Nephron progenitor cell (in vitro differentiated cells): Measurements from ENCODE around the gene SLAMF7.
"Not testable (repeated sequence)": the region's sequence is repeated elsewhere in the genome, so short reads cannot be mapped to it uniquely, and the experiment has no call there.

Experiments
- DNase-seq: peaks from one replicate; pipeline ENCODE4 v3.0.0; 2021
- H3K27ac Mint-ChIP-seq: 2 replicates; pipeline ENCODE4 v1.8.0; 2021; ENCODE audit warnings: mild to moderate bottlenecking, moderate library complexity, mixed read lengths
- H3K27me3 Mint-ChIP-seq: 2 replicates; pipeline ENCODE4 v1.8.0; 2021; ENCODE audit warnings: mild to moderate bottlenecking, low read depth, mixed read lengths; ENCODE audit not compliant: poor library complexity
- H3K36me3 Mint-ChIP-seq: 2 replicates; pipeline ENCODE4 v1.8.0; 2021; ENCODE audit warnings: low read depth, mixed read lengths
- H3K4me1 Mint-ChIP-seq: 2 replicates; pipeline ENCODE4 v1.8.0; 2021; ENCODE audit warnings: mixed read lengths
- H3K4me3 Mint-ChIP-seq: 2 replicates; pipeline ENCODE4 v1.8.0; 2021; ENCODE audit warnings: mild to moderate bottlenecking, moderate library complexity, mixed read lengths
- H3K9me3 Mint-ChIP-seq: 2 replicates; pipeline ENCODE4 v1.8.0; 2021; ENCODE audit warnings: mild to moderate bottlenecking, moderate library complexity, mixed read lengths
- TF ChIP-seq, protein P1 (sequence below): fragments of 200-600 bp; sonication (generic); IDR thresholded peaks from 2 replicates; pipeline ENCODE4 v1.5.0; 2021; ENCODE audit warnings: antibody characterized with exemption

Gene SLAMF7

DNA sequence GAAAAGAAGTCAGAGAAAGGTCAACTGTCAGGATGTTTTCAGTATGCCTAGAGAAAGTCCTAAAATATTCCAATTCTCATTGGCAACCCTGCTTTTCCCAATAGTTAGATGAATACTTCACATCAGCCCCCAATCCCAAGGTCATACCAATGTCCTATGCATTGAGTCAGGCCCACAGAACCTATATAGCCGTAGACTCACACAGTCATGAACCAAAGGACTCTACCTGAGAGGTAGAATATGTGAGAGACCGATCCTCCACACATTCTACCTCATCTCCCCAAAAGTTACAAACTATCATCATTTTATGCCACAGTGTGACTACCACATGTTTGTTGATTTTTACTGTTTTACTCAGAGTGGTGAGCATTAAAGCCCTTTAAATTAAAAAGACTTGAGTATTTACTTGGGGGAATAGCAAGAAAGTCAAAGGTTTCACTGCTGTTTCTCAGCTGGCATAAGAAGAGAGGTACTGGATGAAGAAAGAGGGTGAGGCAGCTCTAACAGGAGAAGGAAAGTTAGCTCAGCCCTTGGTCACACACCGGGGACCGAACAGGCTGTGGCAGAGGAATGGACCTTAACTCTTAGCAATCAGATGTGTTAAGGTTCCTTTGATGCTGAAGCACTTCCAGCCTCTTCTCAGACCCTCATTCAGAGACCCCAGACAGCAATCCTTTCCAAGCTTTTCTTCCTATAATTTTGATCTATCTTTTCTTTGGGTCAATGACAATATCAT lies 28.4 kb upstream of the SLAMF7 start:
- no peaks in the 10 kb centered on the region for H3K9me3 Mint-ChIP-seq
- no peak for DNase-seq
- TF ChIP-seq, protein P1, sequence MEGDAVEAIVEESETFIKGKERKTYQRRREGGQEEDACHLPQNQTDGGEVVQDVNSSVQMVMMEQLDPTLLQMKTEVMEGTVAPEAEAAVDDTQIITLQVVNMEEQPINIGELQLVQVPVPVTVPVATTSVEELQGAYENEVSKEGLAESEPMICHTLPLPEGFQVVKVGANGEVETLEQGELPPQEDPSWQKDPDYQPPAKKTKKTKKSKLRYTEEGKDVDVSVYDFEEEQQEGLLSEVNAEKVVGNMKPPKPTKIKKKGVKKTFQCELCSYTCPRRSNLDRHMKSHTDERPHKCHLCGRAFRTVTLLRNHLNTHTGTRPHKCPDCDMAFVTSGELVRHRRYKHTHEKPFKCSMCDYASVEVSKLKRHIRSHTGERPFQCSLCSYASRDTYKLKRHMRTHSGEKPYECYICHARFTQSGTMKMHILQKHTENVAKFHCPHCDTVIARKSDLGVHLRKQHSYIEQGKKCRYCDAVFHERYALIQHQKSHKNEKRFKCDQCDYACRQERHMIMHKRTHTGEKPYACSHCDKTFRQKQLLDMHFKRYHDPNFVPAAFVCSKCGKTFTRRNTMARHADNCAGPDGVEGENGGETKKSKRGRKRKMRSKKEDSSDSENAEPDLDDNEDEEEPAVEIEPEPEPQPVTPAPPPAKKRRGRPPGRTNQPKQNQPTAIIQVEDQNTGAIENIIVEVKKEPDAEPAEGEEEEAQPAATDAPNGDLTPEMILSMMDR = no peak
- H3K27me3 Mint-ChIP-seq = peaks cover under 1% of the 10 kb centered on the region
- H3K4me3 Mint-ChIP-seq = no peak overlapping the region
- no peaks in the 10 kb centered on the region for H3K36me3 Mint-ChIP-seq
- no peak overlapping the region for H3K27ac Mint-ChIP-seq
- H3K4me1 Mint-ChIP-seq = no peaks in the 10 kb centered on the region

- no peak for DNase-seq
- no peak overlapping the region for H3K4me3 Mint-ChIP-seq
- H3K36me3 Mint-ChIP-seq = no peaks in the 10 kb centered on the region
- no peaks in the 10 kb centered on the region for H3K9me3 Mint-ChIP-seq
- no peak overlapping the region for H3K27ac Mint-ChIP-seq
- H3K4me1 Mint-ChIP-seq = no peaks in the 10 kb centered on the region
- TF ChIP-seq, protein P1 = no peak
- peaks cover 5% of the 10 kb centered on the region for H3K27me3 Mint-ChIP-seq
Measured at GRCh38 chr1:160711276-160711601, 27.8 kb upstream of the SLAMF7 start.

GRCh38 chr1:160711602-160712311 lies 27.3 kb upstream of the SLAMF7 start, which contains the start of gene CD48:
CD48 (minus strand) TSS chr1:160711822; CDS start chr1:160711763, 59 bp downstream.
- Mint-ChIP-seq H3K4me1 (no peaks in the 10 kb centered on the region), H3K36me3 (no peaks in the 10 kb centered on the region), H3K4me3 (no peak within 1 kb of the TSS), H3K27me3 (peaks cover 5% of the 10 kb centered on the region), H3K9me3 (no peaks in the 10 kb centered on the region), H3K27ac (no peak within 1 kb of the TSS)
- no peak for DNase-seq
- TF ChIP-seq, protein P1 = no peak

- not testable (repeated sequence) for H3K4me3 Mint-ChIP-seq
Measured at GRCh38 chr1:160712525-160713080, 26.4 kb upstream of the SLAMF7 start.

GRCh38 chr1:160713161-160713560 lies 25.9 kb upstream of the SLAMF7 start:
- H3K9me3 Mint-ChIP-seq = no peaks in the 10 kb centered on the region
- H3K27ac Mint-ChIP-seq = no peak overlapping the region
- TF ChIP-seq, protein P1 = no peak
- peaks cover 5% of the 10 kb centered on the region for H3K27me3 Mint-ChIP-seq
- H3K4me3 Mint-ChIP-seq = no peak overlapping the region
- no peaks in the 10 kb centered on the region for H3K36me3 Mint-ChIP-seq
- no peak for DNase-seq
- H3K4me1 Mint-ChIP-seq = no peaks in the 10 kb centered on the region

More at GRCh38 chr1:160712525-160713080, 26.4 kb upstream of the SLAMF7 start:
- not testable (repeated sequence) for H3K4me1 Mint-ChIP-seq, DNase-seq, H3K36me3 Mint-ChIP-seq, H3K27me3 Mint-ChIP-seq, H3K9me3 Mint-ChIP-seq, H3K27ac Mint-ChIP-seq

GRCh38 chr1:160714034-160714648 lies 24.9 kb upstream of the SLAMF7 start:
- not testable (repeated sequence) for H3K9me3 Mint-ChIP-seq, H3K27me3 Mint-ChIP-seq, DNase-seq, H3K27ac Mint-ChIP-seq, H3K4me3 Mint-ChIP-seq, H3K36me3 Mint-ChIP-seq, H3K4me1 Mint-ChIP-seq
